H1 (cell line): ENCODE results near the gene HINT1. TPM values are rescaled to one million over a fixed set of nuclear protein-coding genes. Genes with fewer than 3 reads are reported as not detected.

Experiments
- CTCF ChIA-PET: fragments of 300-600 bp; sonication (Branson Sonifier 250); formaldehyde crosslinking; loops from one replicate; lab custom pipeline; 2021; ENCODE audit not compliant: partially characterized antibody; lab: Charles Lee
- POLR2A ChIA-PET: fragments of 300-600 bp; sonication (Branson Sonifier 250); formaldehyde crosslinking; loops from one replicate; lab custom pipeline; 2021; ENCODE audit warnings: inconsistent platforms; ENCODE audit not compliant: partially characterized antibody; lab: Charles Lee
- DNase-seq, 2 experiments: peaks; one replicate each; pipeline versions ENCODE4 v3.0.0 to v3.0.0-alpha.2; 2010 to 2022; ENCODE audit warnings: low spot score in 2 of 2, low read depth in 1 of 2, mixed read lengths in 1 of 2
- FAIRE-seq: peaks from 2 replicates; lab custom pipeline; 2011; peaks lifted over from hg19 to GRCh38; lab: Jason Lieb, UNC
- H2AFZ ChIP-seq: 2 replicates; pipeline ENCODE4 v1.8.1; 2012; ENCODE audit warnings: low read length, inconsistent platforms
- H2AK5ac ChIP-seq: 2 replicates; pipeline ENCODE4 v1.6.1; 2013; ENCODE audit warnings: low read depth, low read length
- H2BK120ac ChIP-seq: replicated peaks from 2 replicates; pipeline ENCODE3; 2013; ENCODE audit warnings: low read depth, low read length, inconsistent platforms
- H2BK12ac ChIP-seq: 2 replicates; pipeline ENCODE4 v1.6.1; 2013; ENCODE audit warnings: low read depth, low read length
- H2BK15ac ChIP-seq: 2 replicates; pipeline ENCODE4 v1.6.1; 2013; ENCODE audit warnings: low read length
- H2BK20ac ChIP-seq: 2 replicates; pipeline ENCODE4 v1.6.1; 2013; ENCODE audit warnings: low read length
- H2BK5ac ChIP-seq: 2 replicates; pipeline ENCODE4 v1.6.1; 2013; ENCODE audit warnings: low read depth, low read length
- H3K14ac ChIP-seq: 2 replicates; pipeline ENCODE4 v1.6.1; 2013; ENCODE audit warnings: inconsistent platforms; ENCODE audit not compliant: insufficient read length
- H3K18ac ChIP-seq: 2 replicates; pipeline ENCODE4 v1.6.1; 2013; ENCODE audit warnings: low read length; ENCODE audit errors: extremely low read depth
- H3K23ac ChIP-seq: 2 replicates; pipeline ENCODE4 v1.6.1; 2013; ENCODE audit warnings: inconsistent platforms; ENCODE audit not compliant: insufficient read length
- H3K23me2 ChIP-seq: 2 replicates; pipeline ENCODE4 v1.6.1; 2013; ENCODE audit warnings: low read depth, low read length
- H3K27ac ChIP-seq: 2 replicates; pipeline ENCODE4 v1.6.1; 2011; ENCODE audit warnings: low read depth, low read length, inconsistent platforms
- H3K27me3 ChIP-seq, 4 experiments: replicated peaks in 1 of 4; 1 replicate in 1 of 4; 2 replicates in 3 of 4; pipeline versions ENCODE4 v1.6.1 to v1.8.1; 2011 to 2013; ENCODE audit warnings: low read length in 3 of 4, mild to moderate bottlenecking in 3 of 4, inconsistent platforms in 2 of 4, mixed read lengths in 2 of 4, moderate library complexity in 1 of 4; ENCODE audit not compliant: control insufficient read depth in 3 of 4, insufficient read depth in 3 of 4; ENCODE audit errors: extremely low read depth in 1 of 4
- H3K36me3 ChIP-seq, 4 experiments: 2 replicates each; pipeline versions ENCODE4 v1.6.1 to v1.8.1; 2011 to 2013; ENCODE audit warnings: mild to moderate bottlenecking in 4 of 4, low read length in 3 of 4, moderate library complexity in 2 of 4, control low read depth in 1 of 4, inconsistent platforms in 1 of 4; ENCODE audit not compliant: insufficient read depth in 4 of 4, control insufficient read depth in 2 of 4
- H3K4ac ChIP-seq: replicated peaks from 2 replicates; pipeline ENCODE3; 2013; ENCODE audit warnings: low read length, low read depth, mixed read lengths, inconsistent platforms; ENCODE audit not compliant: insufficient read length
- H3K4me1 ChIP-seq, 4 experiments: replicated peaks in 1 of 4; 1 replicate in 1 of 4; 2 replicates in 3 of 4; pipeline versions ENCODE4 v1.6.1 to v1.8.1; 2011 to 2013; ENCODE audit warnings: low read length in 3 of 4, inconsistent platforms in 2 of 4, mixed read lengths in 1 of 4; ENCODE audit not compliant: insufficient read depth in 4 of 4, control insufficient read depth in 3 of 4
- H3K4me2 ChIP-seq, 2 experiments: 2 replicates each; pipeline versions ENCODE4 v1.6.1 to v1.8.1; 2011 to 2013; ENCODE audit warnings: low read depth in 2 of 2, low read length in 2 of 2, control low read depth in 1 of 2, inconsistent platforms in 1 of 2, mild to moderate bottlenecking in 1 of 2; ENCODE audit not compliant: insufficient read depth in 1 of 2
- H3K4me3 ChIP-seq, 4 experiments: fragments of 200-600, 300-600 bp in 1 of 4; sonication (generic), shearing (Covaris generic), sonication (Bioruptor Twin) in 1 of 4; 2 replicates each; pipeline versions ENCODE4 v1.5.1 to v1.8.1; 2011 to 2016; ENCODE audit warnings: low read length in 4 of 4, low read depth in 3 of 4, control low read depth in 2 of 4, inconsistent platforms in 2 of 4, mild to moderate bottlenecking in 2 of 4, mixed read lengths in 1 of 4, moderate library complexity in 1 of 4; ENCODE audit not compliant: insufficient read depth in 2 of 4; ENCODE audit errors: extremely low read depth in 1 of 4
- H3K56ac ChIP-seq: replicated peaks from 2 replicates; pipeline ENCODE3; 2013; ENCODE audit warnings: low read depth, mild to moderate bottlenecking, mixed read lengths, low read length, inconsistent platforms; ENCODE audit not compliant: insufficient read length
- H3K79me1 ChIP-seq: 2 replicates; pipeline ENCODE4 v1.6.1; 2013; ENCODE audit warnings: low read depth, low read length, control low read depth
- H3K79me2 ChIP-seq, 2 experiments: 2 replicates each; pipeline versions ENCODE4 v1.6.1 to v1.8.1; 2012 to 2013; ENCODE audit warnings: low read length in 2 of 2, mild to moderate bottlenecking in 2 of 2, inconsistent platforms in 1 of 2; ENCODE audit not compliant: insufficient read depth in 2 of 2, control insufficient read depth in 1 of 2
- H3K9ac ChIP-seq, 4 experiments: replicated peaks in 1 of 4; 1 replicate in 1 of 4; 2 replicates in 3 of 4; pipeline versions ENCODE4 v1.6.1 to v1.8.1; 2011 to 2013; ENCODE audit warnings: low read depth in 3 of 4, low read length in 3 of 4, control low read depth in 2 of 4, mild to moderate bottlenecking in 2 of 4, moderate library complexity in 2 of 4, inconsistent platforms in 1 of 4; ENCODE audit errors: extremely low read depth in 1 of 4
- H3K9me3 ChIP-seq, 2 experiments: 2 replicates each; pipeline versions ENCODE4 v1.6.1 to v1.8.1; 2012 to 2013; ENCODE audit warnings: mild to moderate bottlenecking in 2 of 2, moderate library complexity in 2 of 2, control low read depth in 1 of 2, inconsistent platforms in 1 of 2, low read depth in 1 of 2, low read length in 1 of 2, mixed read lengths in 1 of 2; ENCODE audit not compliant: insufficient read depth in 2 of 2
- H4K20me1 ChIP-seq, 2 experiments: replicated peaks in 1 of 2; 2 replicates each; pipeline versions ENCODE3 to v1.8.1; 2011 to 2013; ENCODE audit warnings: inconsistent platforms in 2 of 2, low read length in 2 of 2, mild to moderate bottlenecking in 1 of 2; ENCODE audit not compliant: insufficient read depth in 2 of 2, control insufficient read depth in 1 of 2
- H4K5ac ChIP-seq: 2 replicates; pipeline ENCODE4 v1.6.1; 2013; ENCODE audit warnings: low read length, low read depth, mixed read lengths, inconsistent platforms; ENCODE audit not compliant: insufficient read length
- H4K8ac ChIP-seq: 2 replicates; pipeline ENCODE4 v1.8.0; 2013; ENCODE audit warnings: mild to moderate bottlenecking, moderate library complexity, low read length, inconsistent platforms; ENCODE audit not compliant: insufficient read depth; ENCODE audit errors: extremely low read depth
- H4K91ac ChIP-seq: replicated peaks from 2 replicates; pipeline ENCODE3; 2013; ENCODE audit warnings: low read length, mixed read lengths, inconsistent platforms; ENCODE audit not compliant: insufficient read length
- SRF ChIP-seq: IDR thresholded peaks from 2 replicates; pipeline ENCODE4 v1.6.1; 2011; ENCODE audit warnings: mild to moderate bottlenecking, low read depth, low read length, moderate library complexity
- WGBS, 2 experiments: shearing (Covaris generic) in 1 of 2; methylation state at CpG; one replicate each; pipeline versions ENCODE4 v1.1.6 to v1.1.7; 2013 to 2015; ENCODE audit warnings: low lambda C conversion rate in 2 of 2, mixed read lengths in 2 of 2, inconsistent platforms in 1 of 2, low coverage in 1 of 2, missing lambda C conversion rate in 1 of 2; ENCODE audit not compliant: insufficient replicate concordance in 2 of 2, insufficient coverage in 1 of 2, insufficient read length in 1 of 2; ENCODE audit errors: extremely low coverage in 1 of 2, missing lambda C conversion rate in 1 of 2; 5-methylcytosine and 5-hydroxymethylcytosine counted together
- polyA plus RNA-seq, 7 experiments: library from polyadenylated mRNA; depleted of rRNA in 3 of 7; stranded (reverse) in 5 of 7; unstranded in 2 of 7; fragments of >200 nt in 5 of 7; fragments of 200-250 nt in 2 of 7; gene quantifications; 1 replicate in 5 of 7; 2 replicates in 1 of 7; 4 replicates in 1 of 7; pipeline versions ENCODE4 v1.2.1 to v1.2.3, GENCODE V29; 2011 to 2013; ENCODE audit warnings: missing spikeins in 2 of 7, mixed read lengths in 2 of 7
- total RNA-seq: library from RNA; stranded (reverse); fragmentation: NEBNext Ultra II Directional; extraction: Animal tissue kit (Norgen Biotek cat#: 25700); gene quantifications from 2 replicates; pipeline ENCODE4 v1.2.1, GENCODE V29; 2021

HINT1 gene
- total and polyA plus RNA-seq, 2 of the 8 experiments (the other 6 are each of a cell fraction or from before 2014, with no cell fraction given): 230 to 479 TPM

DNA sequence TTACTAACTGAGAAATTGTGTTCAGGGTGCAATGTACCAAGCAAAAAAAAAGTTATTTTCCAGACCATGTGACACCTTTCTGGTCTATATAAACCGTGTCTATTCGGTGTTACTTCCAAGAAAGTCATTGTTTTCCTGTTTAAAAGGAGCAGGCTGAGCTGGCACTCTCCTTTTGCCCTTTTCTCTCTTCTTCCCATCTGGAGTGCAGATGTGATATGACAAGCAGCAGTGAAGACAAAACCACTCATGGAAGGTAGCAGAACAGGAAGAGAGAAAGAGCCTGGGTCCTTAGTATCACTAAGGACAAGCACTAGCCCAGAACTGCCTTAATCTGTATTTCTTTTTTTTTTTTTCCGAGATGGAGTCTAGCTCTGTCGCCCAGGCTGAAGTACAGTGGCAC is 31.3 kb upstream of the HINT1 start:
- H2BK15ac ChIP-seq: no peak overlapping the region
- no peak overlapping the region for H3K4ac ChIP-seq
- no peak overlapping the region for H3K4me3 ChIP-seq
- H3K18ac ChIP-seq: no peak overlapping the region
- FAIRE-seq (no peak), DNase-seq (no peak)
- H2BK20ac ChIP-seq: no peak overlapping the region
- H2AFZ ChIP-seq: no peak overlapping the region
- H3K9ac ChIP-seq: no peak overlapping the region
- no peak overlapping the region for H3K23ac ChIP-seq
- no peak overlapping the region for H4K5ac ChIP-seq
- H2AK5ac ChIP-seq: no peak overlapping the region
- H3K14ac ChIP-seq: no peak overlapping the region
- H2BK5ac ChIP-seq: no peak overlapping the region
- H3K23me2 ChIP-seq: no peaks in the 10 kb centered on the region
- H3K27me3 ChIP-seq: no peaks in the 10 kb centered on the region
- no peak overlapping the region for H2BK12ac ChIP-seq
- H3K79me1 ChIP-seq: no peaks in the 10 kb centered on the region
- H3K4me1 ChIP-seq: no peaks in the 10 kb centered on the region
- H3K79me2 ChIP-seq: no peaks in the 10 kb centered on the region
- POLR2A ChIA-PET: no interaction called here
- WGBS, 2 experiments: 90% methylated on average over 3 of the region's 4 CpGs; no CpG with 5 or more reads in 1 of the 2 experiments
- H3K9me3 ChIP-seq: no peaks in the 10 kb centered on the region
- no peak overlapping the region for H2BK120ac ChIP-seq
- H4K91ac ChIP-seq: no peak overlapping the region
- TF ChIP-seq SRF: no peak
- no peak overlapping the region for H3K27ac ChIP-seq
- no peak overlapping the region for H3K4me2 ChIP-seq
- H4K20me1 ChIP-seq: no peaks in the 10 kb centered on the region
- H4K8ac ChIP-seq: no peak overlapping the region
- CTCF ChIA-PET: interaction anchor here (1.5 kb wide), 1 partner anchor 19 kb away, joined by 6 read pairs; no protein-coding TSS in a partner anchor
- H3K56ac ChIP-seq: no peak overlapping the region
- H3K36me3 ChIP-seq: no peaks in the 10 kb centered on the region
